Measurements from ENCODE around the gene SYT17. TPM values are rescaled to one million over a fixed set of nuclear protein-coding genes. Genes with fewer than 3 reads are reported as not detected.

Gene SYT17
- polyA plus RNA-seq, 1 donor (not counting 4 experiments of a cell fraction or from before 2014, with no cell fraction given) = not detected

DNA sequence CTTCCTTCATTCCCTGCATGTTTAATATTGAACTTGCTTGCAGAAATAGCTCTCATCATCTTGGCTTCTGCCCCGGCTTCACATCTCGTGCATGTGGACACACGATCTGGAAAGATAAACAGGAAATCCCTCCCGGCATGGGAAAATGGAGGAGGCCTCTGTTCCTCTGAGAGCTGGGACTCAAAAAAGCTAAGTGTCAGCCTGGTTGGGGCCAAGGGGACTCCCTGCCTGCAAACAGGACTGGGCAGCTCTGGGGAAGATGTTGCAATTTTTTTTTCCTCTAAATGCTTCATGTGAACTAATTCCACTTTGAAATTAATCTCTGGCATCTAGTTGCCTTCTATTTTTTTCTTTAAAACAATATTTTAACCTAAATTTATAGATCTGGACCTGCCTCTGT lies 29.4 kb upstream of the SYT17 start:
- Histone ChIP-seq H3K4me3 (ENCODE audit: control insufficient read depth in 2 of 3, extremely low read depth in 1 of 3, insufficient read depth in 2 of 3, low read depth in 1 of 3, low read length in 3 of 3) (no peak overlapping the region), H3K9me3 (ENCODE audit: control insufficient read depth, low read depth, low read length) (no peaks in the 10 kb centered on the region), H4K20me1 (ENCODE audit: control insufficient read depth, extremely low read depth, insufficient read depth, low read length) (no peaks in the 10 kb centered on the region), H2AFZ (ENCODE audit: control insufficient read depth, low read length) (peak overlapping the region; percentile 10), H3K27ac (ENCODE audit: control insufficient read depth, insufficient read depth, low read length) (no peak overlapping the region), H3K4me1 (ENCODE audit: control insufficient read depth, extremely low read depth, insufficient read depth, low read length) (peaks cover 52% of the 10 kb centered on the region), H3K36me3 (ENCODE audit: control insufficient read depth in 2 of 2, extremely low read depth in 1 of 2, insufficient read depth in 2 of 2, low read length in 2 of 2) (no peaks in the 10 kb centered on the region), H3K79me2 (ENCODE audit: control insufficient read depth, insufficient read depth, low read length) (no peaks in the 10 kb centered on the region), H3K27me3 (ENCODE audit: control insufficient read depth, extremely low read depth, insufficient read depth, low read length) (no peaks in the 10 kb centered on the region), H3K4me2 (ENCODE audit: control insufficient read depth, extremely low read depth, insufficient read depth, low read depth, low read length) (peak overlapping the region; percentile 29), H3K9ac (ENCODE audit: control insufficient read depth, extremely low read depth, insufficient read depth, low read length) (peak overlapping the region; percentile 6), H3K9me1 (ENCODE audit: control insufficient read depth, extremely low read depth, insufficient read depth, low read length) (no peaks in the 10 kb centered on the region)
- DNase-seq (ENCODE audit: low read depth, low spot score) (no peak), FAIRE-seq (peak; percentile 59)
- TF ChIP-seq, protein P1, sequence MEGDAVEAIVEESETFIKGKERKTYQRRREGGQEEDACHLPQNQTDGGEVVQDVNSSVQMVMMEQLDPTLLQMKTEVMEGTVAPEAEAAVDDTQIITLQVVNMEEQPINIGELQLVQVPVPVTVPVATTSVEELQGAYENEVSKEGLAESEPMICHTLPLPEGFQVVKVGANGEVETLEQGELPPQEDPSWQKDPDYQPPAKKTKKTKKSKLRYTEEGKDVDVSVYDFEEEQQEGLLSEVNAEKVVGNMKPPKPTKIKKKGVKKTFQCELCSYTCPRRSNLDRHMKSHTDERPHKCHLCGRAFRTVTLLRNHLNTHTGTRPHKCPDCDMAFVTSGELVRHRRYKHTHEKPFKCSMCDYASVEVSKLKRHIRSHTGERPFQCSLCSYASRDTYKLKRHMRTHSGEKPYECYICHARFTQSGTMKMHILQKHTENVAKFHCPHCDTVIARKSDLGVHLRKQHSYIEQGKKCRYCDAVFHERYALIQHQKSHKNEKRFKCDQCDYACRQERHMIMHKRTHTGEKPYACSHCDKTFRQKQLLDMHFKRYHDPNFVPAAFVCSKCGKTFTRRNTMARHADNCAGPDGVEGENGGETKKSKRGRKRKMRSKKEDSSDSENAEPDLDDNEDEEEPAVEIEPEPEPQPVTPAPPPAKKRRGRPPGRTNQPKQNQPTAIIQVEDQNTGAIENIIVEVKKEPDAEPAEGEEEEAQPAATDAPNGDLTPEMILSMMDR (optimal IDR thresholded peaks at IDR 0.05 in 1 of 3, IDR thresholded peaks at IDR 0.05 in 1 of 3, conservative IDR thresholded peaks at IDR 0.05 in 1 of 3; ENCODE audit: extremely low read depth in 1 of 3, insufficient read depth in 2 of 3, low read length in 3 of 3) = no peak
- no peak for TF ChIP-seq EZH2 (IDR thresholded peaks at IDR 0.05; ENCODE audit: low read length)
- dilution Hi-C loops (cut with MboI; ENCODE audit: extremely low pct_ligation_motif_present, low sequenced_read_pairs) = no loop called here

DNA sequence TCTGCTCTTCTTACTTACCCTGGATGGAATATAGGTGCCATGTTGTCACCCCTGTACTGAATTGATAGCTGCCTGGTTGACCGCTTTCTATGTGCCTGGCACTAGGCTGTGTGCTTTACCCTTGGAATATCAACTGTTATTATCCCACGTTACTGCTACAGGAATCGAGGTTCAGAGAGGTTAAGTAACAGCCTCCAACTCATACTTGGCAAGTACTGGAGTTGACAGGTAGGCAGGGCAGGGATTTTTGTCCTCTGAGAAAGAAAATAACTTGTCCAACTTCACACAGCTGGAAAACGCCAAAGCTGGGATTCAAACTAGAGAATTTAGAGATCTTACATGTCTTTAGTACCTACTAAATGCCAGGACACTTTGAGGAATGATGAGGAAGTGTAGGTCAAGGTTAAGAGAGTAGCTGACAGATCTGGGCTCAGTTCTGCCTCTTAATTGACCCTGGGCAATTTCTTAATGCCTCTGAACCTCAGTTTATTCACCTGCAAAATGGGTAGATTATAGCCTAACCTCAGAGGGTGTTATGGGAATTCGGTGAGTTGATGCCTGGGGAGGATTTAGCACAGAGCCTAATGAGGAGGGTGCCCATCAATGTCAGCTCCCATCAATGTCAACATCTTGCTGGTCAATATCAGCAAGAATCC lies 28.5 kb upstream of the SYT17 start:
- Histone ChIP-seq H3K79me2 (ENCODE audit: control insufficient read depth, insufficient read depth, low read length) (no peaks in the 10 kb centered on the region), H3K9me1 (ENCODE audit: control insufficient read depth, extremely low read depth, insufficient read depth, low read length) (no peaks in the 10 kb centered on the region), H3K4me2 (ENCODE audit: control insufficient read depth, extremely low read depth, insufficient read depth, low read depth, low read length) (no peak overlapping the region), H3K9ac (ENCODE audit: control insufficient read depth, extremely low read depth, insufficient read depth, low read length) (no peak overlapping the region), H3K4me3 (ENCODE audit: control insufficient read depth in 2 of 3, extremely low read depth in 1 of 3, insufficient read depth in 2 of 3, low read depth in 1 of 3, low read length in 3 of 3) (no peak overlapping the region), H3K9me3 (ENCODE audit: control insufficient read depth, low read depth, low read length) (no peaks in the 10 kb centered on the region), H3K36me3 (ENCODE audit: control insufficient read depth in 2 of 2, extremely low read depth in 1 of 2, insufficient read depth in 2 of 2, low read length in 2 of 2) (no peaks in the 10 kb centered on the region), H3K4me1 (ENCODE audit: control insufficient read depth, extremely low read depth, insufficient read depth, low read length) (peaks cover 55% of the 10 kb centered on the region), H3K27ac (ENCODE audit: control insufficient read depth, insufficient read depth, low read length) (no peak overlapping the region), H3K27me3 (ENCODE audit: control insufficient read depth, extremely low read depth, insufficient read depth, low read length) (no peaks in the 10 kb centered on the region), H2AFZ (ENCODE audit: control insufficient read depth, low read length) (peak overlapping the region; percentile 46), H4K20me1 (ENCODE audit: control insufficient read depth, extremely low read depth, insufficient read depth, low read length) (no peaks in the 10 kb centered on the region)
- DNase-seq (ENCODE audit: low read depth, low spot score) = no peak
- FAIRE-seq = no peak
- TF ChIP-seq, protein P1 (optimal IDR thresholded peaks at IDR 0.05 in 1 of 3, IDR thresholded peaks at IDR 0.05 in 1 of 3, conservative IDR thresholded peaks at IDR 0.05 in 1 of 3; ENCODE audit: extremely low read depth in 1 of 3, insufficient read depth in 2 of 3, low read length in 3 of 3) = no peak
- TF ChIP-seq EZH2 (IDR thresholded peaks at IDR 0.05; ENCODE audit: low read length) = no peak
- dilution Hi-C loops (cut with MboI; ENCODE audit: extremely low pct_ligation_motif_present, low sequenced_read_pairs) = no loop called here
